K562 treated with DMSO at 1 percent for 12 hours (cell line): ENCODE measurements around the gene TCP11L2. TPM values are rescaled to one million over a fixed set of nuclear protein-coding genes. Genes with fewer than 3 reads are reported as not detected.

ENCODE experiments used
- total RNA-seq: library from RNA; unstranded; fragments of 300-600 nt; gene quantifications from 2 replicates; pipeline ENCODE4 v1.2.3, GENCODE V29; 2022; ENCODE audit not compliant: insufficient read depth

TCP11L2 gene
- total RNA-seq: 4.2 and 14.0 TPM in 2 replicates

DNA sequence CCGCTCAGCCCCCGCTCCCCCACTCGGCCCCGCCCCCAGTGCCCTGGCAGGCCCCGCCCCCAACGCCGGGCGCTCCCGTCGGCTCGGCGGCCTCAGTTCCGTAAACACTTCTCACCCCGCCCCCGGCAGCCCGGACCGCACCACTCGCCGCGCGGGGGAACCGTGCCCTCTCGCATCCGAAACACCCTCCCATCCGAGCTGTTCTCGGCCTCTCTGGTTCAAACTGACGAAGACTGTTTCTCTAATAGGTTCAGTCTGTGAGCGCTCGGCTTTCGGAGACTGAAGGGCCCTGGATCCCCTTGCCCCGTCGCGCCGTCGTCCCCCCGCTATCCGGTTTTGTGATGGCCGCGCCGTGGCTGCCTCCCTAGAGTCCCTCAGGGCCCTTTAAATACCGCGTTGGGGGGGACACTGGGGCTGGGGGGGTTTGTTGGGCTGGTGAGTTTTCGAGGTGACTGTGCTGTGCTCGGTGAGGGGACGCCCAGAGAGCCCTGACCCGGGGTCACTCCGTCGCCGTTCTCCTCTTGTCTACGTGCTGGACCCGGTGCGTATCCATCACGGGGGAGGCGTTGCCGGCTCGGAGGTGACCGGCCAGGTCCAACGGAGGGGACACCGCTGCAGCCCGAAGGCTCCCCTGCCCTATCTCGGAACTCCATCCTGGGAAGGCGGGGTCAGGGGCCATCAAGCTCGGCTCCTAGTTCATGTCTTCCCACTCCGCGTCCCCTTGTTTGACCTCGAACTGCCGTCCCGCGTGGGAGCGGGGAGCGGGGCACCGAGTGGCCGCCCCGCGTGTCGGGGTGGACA, at the start of gene TCP11L2:
Gene TCP11L2, plus strand, starts transcription at position 333 of the 801 bp plus-strand sequence. CDS start 8,343 bp downstream, outside the sequence.

DNA sequence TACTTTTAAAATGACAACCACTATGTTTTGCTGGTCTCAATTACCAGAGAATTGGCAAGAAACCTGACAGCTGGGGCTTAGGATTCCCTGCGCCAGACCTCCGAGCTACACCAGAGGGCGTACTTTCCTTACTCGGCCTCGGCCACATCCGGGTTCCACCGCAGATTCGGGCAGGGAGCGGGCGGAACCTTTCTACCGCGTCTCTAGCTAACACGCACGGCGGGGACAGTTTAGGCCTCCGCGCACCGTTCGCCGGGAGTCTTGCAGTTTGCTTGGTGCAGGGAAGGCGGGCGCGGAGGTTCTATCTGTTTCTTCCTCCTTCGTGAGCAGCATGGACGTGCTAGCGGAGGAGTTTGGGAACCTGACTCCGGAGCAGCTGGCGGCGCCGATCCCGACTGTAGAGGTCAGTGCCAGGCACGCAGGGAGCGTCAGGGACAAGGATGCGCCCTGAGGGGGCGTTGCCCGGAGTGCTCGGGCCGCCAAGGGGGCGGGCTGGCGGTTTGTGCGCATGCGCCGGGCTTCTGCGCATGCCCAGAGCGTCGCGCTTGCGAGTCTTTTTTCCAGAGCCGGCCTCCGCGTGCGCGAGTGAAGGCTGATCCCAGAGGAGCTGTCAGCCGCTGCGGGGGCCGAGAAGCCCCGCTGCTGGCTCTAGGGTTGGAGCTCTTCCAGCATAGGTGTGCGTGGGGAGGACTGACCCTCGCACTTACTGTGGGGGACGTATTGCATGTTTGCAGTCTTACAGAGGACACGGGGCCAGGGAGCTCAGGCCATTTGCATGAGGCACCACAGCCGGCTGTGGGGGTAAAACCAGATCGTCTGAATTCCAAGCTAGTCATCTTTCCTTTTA, 55.2 kb downstream of the TCP11L2 start, which contains the start of gene POLR3B:
Gene POLR3B, plus strand, starts transcription at position 200 of the 847 bp plus-strand sequence. Its CDS starts 132 bp downstream, at position 332.

Other genes with a start within 250 kb of the TCP11L2 start
- not detected in 2 replicates for gene NUAK1, start 163.8 kb upstream of the TCP11L2 start, total RNA-seq
- gene CKAP4, start 54.7 kb upstream of the TCP11L2 start, total RNA-seq: not detected in 2 replicates
- gene POLR3B, start 55.0 kb downstream of the TCP11L2 start, total RNA-seq: 6.0 and 14.8 TPM in 2 replicates